Stimulated activated CD4-positive, alpha-beta T cell treated with anti-CD3 and anti-CD28 coated beads, Interleukin-1b, Interleukin-23, amount 100 ng/mL, for 48 hours (primary cell): ENCODE data around the gene ANKRD49.

ENCODE experiments used
- DNase-seq: peaks from one replicate; pipeline ENCODE4 v3.0.0-alpha.2; 2020

Gene ANKRD49

GRCh38 chr11:94544646-94545263 is 51.0 kb downstream of the ANKRD49 start:
- DNase-seq: peak; percentile 14

GRCh38 chr11:94545264-94546161 is 51.7 kb downstream of the ANKRD49 start:
- DNase-seq: no peak

GRCh38 chr11:94546162-94546470 is 52.3 kb downstream of the ANKRD49 start:
- no peak for DNase-seq

- DNase-seq: no peak
These were observed 53.1 kb downstream of the ANKRD49 start for GRCh38 chr11:94546886-94547285.

GRCh38 chr11:94549146-94549545 is 55.4 kb downstream of the ANKRD49 start:
- no peak for DNase-seq
